Ovary (tissue), 3 donors: ENCODE measurements around the gene PDZD4.

Experiments
- EP300 ChIP-seq: sonication (generic); formaldehyde crosslinking; IDR thresholded peaks from one replicate; pipeline ENCODE4 v1.6.1; 2017; ENCODE audit warnings: antibody characterized with exemption
- POLR2A ChIP-seq: fragments of 450-650 bp; IDR thresholded peaks from one replicate; pipeline ENCODE4 v1.6.1; 2017; ENCODE audit warnings: antibody characterized with exemption, mild to moderate bottlenecking, moderate library complexity
- TF ChIP-seq, protein P1 (sequence below), 3 donors: fragments of 450-650 bp in 2 of 3; fragments of 200-600 bp in 1 of 3; IDR thresholded peaks; one replicate each; pipeline versions ENCODE4 v1.5.1 to v1.8.0; 2016 to 2022; ENCODE audit warnings: antibody characterized with exemption in 3 of 3, mild to moderate bottlenecking in 1 of 3
- donor health status: DM: no; HTN: no; CAD: no.

DNA sequence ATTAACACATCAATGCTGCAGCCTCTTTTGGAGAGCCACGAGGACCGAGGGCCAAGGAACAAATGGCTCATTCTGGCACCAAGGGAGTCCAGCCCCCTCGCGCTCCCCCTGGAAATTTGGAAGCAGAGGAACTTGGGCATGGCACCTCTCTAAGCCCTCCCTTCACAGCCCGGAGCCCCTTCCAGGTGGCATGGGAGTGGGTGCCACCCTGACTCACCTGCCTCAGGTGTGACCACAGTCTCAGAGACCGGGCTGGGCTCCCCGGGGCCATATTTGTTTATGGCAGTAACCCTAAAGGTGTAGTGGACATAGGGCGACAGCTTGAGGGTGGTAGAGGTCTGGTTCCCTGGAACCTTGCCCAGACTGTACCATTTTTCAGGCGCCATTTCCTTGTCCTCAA lies 36.8 kb upstream of the PDZD4 start:
- TF ChIP-seq POLR2A (no peak), EP300 (no peak)
- TF ChIP-seq, protein P1, sequence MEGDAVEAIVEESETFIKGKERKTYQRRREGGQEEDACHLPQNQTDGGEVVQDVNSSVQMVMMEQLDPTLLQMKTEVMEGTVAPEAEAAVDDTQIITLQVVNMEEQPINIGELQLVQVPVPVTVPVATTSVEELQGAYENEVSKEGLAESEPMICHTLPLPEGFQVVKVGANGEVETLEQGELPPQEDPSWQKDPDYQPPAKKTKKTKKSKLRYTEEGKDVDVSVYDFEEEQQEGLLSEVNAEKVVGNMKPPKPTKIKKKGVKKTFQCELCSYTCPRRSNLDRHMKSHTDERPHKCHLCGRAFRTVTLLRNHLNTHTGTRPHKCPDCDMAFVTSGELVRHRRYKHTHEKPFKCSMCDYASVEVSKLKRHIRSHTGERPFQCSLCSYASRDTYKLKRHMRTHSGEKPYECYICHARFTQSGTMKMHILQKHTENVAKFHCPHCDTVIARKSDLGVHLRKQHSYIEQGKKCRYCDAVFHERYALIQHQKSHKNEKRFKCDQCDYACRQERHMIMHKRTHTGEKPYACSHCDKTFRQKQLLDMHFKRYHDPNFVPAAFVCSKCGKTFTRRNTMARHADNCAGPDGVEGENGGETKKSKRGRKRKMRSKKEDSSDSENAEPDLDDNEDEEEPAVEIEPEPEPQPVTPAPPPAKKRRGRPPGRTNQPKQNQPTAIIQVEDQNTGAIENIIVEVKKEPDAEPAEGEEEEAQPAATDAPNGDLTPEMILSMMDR (IDR thresholded peaks at IDR 0.05): no peak
